Measurements from ENCODE around the gene MST1. TPM values are rescaled to one million over a fixed set of nuclear protein-coding genes. Genes with fewer than 3 reads are reported as not detected.

Gene MST1
- total RNA-seq = 4.4 and 6.1 TPM in 2 replicates

GRCh38 chr3:49689046-49689907 lies at the start of gene MST1, which contains the start of gene RNF123:
Gene MST1, minus strand, starts transcription at chr3:49689474. Its CDS starts 783 bp downstream, at chr3:49688691.
Gene RNF123, plus strand, starts transcription at chr3:49689557. Its CDS starts 1,609 bp downstream, at chr3:49691166.

DNA sequence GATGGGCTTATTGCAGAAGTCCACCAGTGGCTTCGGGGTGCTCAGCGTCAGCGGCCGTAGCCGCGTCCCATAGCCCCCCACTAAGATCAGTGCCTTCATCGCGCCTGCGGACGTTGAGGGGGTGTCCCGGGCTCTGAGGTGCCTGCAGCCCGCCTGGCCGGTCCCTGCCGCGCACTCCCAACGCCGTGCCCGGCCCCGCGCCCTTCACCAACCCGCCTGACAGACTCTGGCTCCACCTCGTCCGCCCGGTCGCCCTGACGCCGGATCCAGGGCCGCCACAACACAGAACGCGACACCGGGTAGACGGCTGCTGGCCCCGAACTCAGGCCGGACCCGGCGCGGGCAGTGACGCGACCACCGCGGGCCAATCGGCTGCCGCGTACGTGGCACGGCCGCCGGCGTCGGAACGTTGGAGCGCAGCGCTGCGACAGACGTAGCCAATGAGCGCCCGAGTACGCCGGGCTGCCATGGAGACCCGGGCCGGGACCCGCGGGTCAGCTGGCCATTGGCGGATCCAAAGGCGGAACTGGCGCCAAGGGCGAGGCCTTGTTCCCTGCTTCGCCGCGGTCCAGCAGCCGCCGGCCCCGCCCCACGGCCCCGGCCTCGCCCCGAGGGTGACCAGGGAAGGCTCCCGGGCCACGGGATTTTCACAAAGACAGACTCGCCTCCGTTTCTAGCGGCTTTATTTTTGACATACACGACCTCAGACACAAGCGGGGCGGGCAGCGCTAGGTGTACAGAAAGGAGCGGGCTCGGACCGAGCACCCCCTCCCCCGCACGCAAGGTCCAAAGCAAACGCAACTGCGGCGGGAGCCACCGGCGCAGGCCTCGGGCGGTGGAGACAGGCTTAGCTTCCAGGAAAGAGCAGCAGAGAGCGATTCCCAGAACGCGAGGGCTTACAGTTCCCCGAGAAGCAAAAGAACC lies 34.6 kb upstream of the MST1 start, which contains the start of gene GMPPB:
TSS of gene GMPPB (minus strand) at position 324 of the 924 bp plus-strand sequence. CDS start at position 99, 225 bp downstream.

DNA sequence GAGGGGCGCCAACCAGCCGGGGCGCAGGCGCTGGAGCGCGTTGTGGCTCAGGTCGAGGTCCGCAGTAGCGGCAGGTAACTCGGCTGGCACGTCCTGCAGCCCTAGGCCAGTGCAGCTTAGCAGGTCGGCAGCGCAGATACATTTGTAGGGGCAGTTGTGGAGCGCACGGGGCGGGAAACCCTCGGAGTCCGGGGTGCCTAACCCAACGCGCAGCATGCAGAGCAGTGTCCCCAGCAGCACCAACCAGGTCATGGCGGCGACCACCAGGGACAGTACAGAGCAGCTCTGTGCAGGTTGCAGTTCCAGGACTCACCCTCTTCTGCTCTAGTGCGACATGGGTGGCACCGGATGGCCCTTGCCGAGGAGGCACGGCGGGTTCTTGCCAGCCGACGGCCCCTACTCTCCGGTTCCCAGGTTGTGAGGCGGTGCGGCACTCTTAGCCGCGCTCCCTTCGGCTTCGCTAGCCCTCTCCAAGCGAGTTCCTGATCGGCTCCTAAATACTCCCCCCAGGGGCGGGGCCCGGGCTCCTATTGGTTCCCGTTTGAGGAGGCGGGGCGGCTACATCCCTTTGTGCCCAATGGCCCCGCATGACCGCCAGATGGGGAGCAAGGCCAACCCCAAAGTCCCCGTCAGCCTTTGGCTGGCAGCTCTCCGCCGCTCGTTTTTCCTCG lies 30.1 kb upstream of the MST1 start, which contains the start of gene AMIGO3:
TSS of gene AMIGO3 (minus strand) at position 471 of the 671 bp plus-strand sequence. CDS start at position 252, 219 bp downstream.

GRCh38 chr3:49673715-49674496 lies 15.4 kb downstream of the MST1 start, which contains the start of gene APEH:
Gene APEH, plus strand, starts transcription at chr3:49674351. Its CDS starts 51 bp downstream, at chr3:49674402.

Small RNAs within 50 kb of the gene (small RNA-seq; reads per million reads assigned to genes)
- gene AMIGO3 = not detected

Other genes with a start within 250 kb of the MST1 start
- gene DAG1, start 219.2 kb downstream of the MST1 start, total RNA-seq = 114 and 120 TPM in 2 replicates
- under 0.01 and 0.16 TPM in 2 replicates for gene BSN, start 135.0 kb downstream of the MST1 start, total RNA-seq
- 83.4 and 103 TPM in 2 replicates for gene APEH, start 15.1 kb downstream of the MST1 start, total RNA-seq
- 26.9 and 27.9 TPM in 2 replicates for gene RNF123, start 83 bp upstream of the MST1 start, total RNA-seq
- 1.5 and 1.8 TPM in 2 replicates for gene AMIGO3, start 30.2 kb upstream of the MST1 start, total RNA-seq
- gene GMPPB, start 34.5 kb upstream of the MST1 start, total RNA-seq = 29.3 and 31.0 TPM in 2 replicates
- gene IP6K1, start 97.1 kb upstream of the MST1 start, total RNA-seq = 58.2 and 61.0 TPM in 2 replicates
- gene CDHR4, start 110.4 kb upstream of the MST1 start, total RNA-seq = not detected in 2 replicates
- 11.7 and 14.1 TPM in 2 replicates for gene INKA1, start 113.8 kb upstream of the MST1 start, total RNA-seq
- 79.9 and 94.6 TPM in 2 replicates for gene UBA7, start 124.5 kb upstream of the MST1 start, total RNA-seq
- 2.2 and 2.6 TPM in 2 replicates for gene TRAIP, start 167.1 kb upstream of the MST1 start, total RNA-seq
- gene CAMKV, start 180.4 kb upstream of the MST1 start, total RNA-seq = not detected in 2 replicates
- 1.1 TPM in 2 replicates for gene MST1R, start 214.4 kb upstream of the MST1 start, total RNA-seq
- 15.4 and 18.3 TPM in 2 replicates for gene MON1A, start 240.3 kb upstream of the MST1 start, total RNA-seq